ENCODE results near the gene LDLRAD4.

The LDLRAD4 gene

GRCh38 chr18:13437796-13438506 is 219.4 kb downstream of the LDLRAD4 start:
- in situ Hi-C loops (cut with MboI; ENCODE audit: low sequenced_read_pairs, unreplicated experiment), result loop anchor here (10.0 kb wide), 1 partner anchor 63 kb away; no protein-coding TSS in a partner anchor
- TF ChIP-seq, protein P1, sequence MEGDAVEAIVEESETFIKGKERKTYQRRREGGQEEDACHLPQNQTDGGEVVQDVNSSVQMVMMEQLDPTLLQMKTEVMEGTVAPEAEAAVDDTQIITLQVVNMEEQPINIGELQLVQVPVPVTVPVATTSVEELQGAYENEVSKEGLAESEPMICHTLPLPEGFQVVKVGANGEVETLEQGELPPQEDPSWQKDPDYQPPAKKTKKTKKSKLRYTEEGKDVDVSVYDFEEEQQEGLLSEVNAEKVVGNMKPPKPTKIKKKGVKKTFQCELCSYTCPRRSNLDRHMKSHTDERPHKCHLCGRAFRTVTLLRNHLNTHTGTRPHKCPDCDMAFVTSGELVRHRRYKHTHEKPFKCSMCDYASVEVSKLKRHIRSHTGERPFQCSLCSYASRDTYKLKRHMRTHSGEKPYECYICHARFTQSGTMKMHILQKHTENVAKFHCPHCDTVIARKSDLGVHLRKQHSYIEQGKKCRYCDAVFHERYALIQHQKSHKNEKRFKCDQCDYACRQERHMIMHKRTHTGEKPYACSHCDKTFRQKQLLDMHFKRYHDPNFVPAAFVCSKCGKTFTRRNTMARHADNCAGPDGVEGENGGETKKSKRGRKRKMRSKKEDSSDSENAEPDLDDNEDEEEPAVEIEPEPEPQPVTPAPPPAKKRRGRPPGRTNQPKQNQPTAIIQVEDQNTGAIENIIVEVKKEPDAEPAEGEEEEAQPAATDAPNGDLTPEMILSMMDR (IDR thresholded peaks at IDR 0.05; ENCODE audit: borderline replicate concordance, control extremely low read depth, extremely low read depth, insufficient read depth, missing control alignments), result no peak
- DNase-seq (ENCODE audit: low spot score), result no peak

GRCh38 chr18:13438507-13439056 is 220.0 kb downstream of the LDLRAD4 start:
- DNase-seq (ENCODE audit: low spot score), result no peak
- TF ChIP-seq, protein P1 (IDR thresholded peaks at IDR 0.05; ENCODE audit: borderline replicate concordance, control extremely low read depth, extremely low read depth, insufficient read depth, missing control alignments), result no peak
- in situ Hi-C loops (cut with MboI; ENCODE audit: low sequenced_read_pairs, unreplicated experiment), result loop anchor here (10.0 kb wide), 1 partner anchor 64 kb away; no protein-coding TSS in a partner anchor

DNA sequence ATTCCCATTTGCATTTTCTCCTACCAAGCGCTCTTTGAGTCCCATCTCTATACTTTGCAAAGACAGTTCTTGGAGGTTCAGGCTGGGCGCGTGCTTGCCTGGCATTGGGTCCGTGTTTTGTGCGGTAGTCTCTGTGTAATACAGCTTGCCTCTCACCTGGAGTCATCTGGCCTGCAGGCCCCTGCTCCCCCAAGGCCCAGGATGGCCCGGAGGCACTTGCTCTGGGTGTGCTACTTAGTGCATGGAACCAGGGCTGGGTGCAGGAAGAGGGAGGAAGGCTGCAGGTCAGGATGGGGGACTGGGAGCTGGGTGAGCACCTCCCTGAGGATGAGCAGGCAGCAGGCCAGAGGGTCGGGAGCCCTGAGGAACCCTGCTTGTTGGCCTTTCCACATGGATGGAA is 220.9 kb downstream of the LDLRAD4 start:
- in situ Hi-C loops (cut with MboI; ENCODE audit: low sequenced_read_pairs, unreplicated experiment), result loop anchor here (10.0 kb wide), 1 partner anchor 65 kb away; no protein-coding TSS in a partner anchor
- TF ChIP-seq, protein P1 (IDR thresholded peaks at IDR 0.05; ENCODE audit: borderline replicate concordance, control extremely low read depth, extremely low read depth, insufficient read depth, missing control alignments), result no peak
- no peak for DNase-seq (ENCODE audit: low spot score)

GRCh38 chr18:13440277-13441248 is 222.0 kb downstream of the LDLRAD4 start:
- TF ChIP-seq, protein P1 (IDR thresholded peaks at IDR 0.05; ENCODE audit: borderline replicate concordance, control extremely low read depth, extremely low read depth, insufficient read depth, missing control alignments), result no peak
- no peak for DNase-seq (ENCODE audit: low spot score)
- in situ Hi-C loops (cut with MboI; ENCODE audit: low sequenced_read_pairs, unreplicated experiment), result no loop called here

GRCh38 chr18:13441736-13442135 is 223.2 kb downstream of the LDLRAD4 start:
- no peak for DNase-seq (ENCODE audit: low spot score)
- in situ Hi-C loops (cut with MboI; ENCODE audit: low sequenced_read_pairs, unreplicated experiment), result no loop called here
- TF ChIP-seq, protein P1 (IDR thresholded peaks at IDR 0.05; ENCODE audit: borderline replicate concordance, control extremely low read depth, extremely low read depth, insufficient read depth, missing control alignments), result no peak

DNA sequence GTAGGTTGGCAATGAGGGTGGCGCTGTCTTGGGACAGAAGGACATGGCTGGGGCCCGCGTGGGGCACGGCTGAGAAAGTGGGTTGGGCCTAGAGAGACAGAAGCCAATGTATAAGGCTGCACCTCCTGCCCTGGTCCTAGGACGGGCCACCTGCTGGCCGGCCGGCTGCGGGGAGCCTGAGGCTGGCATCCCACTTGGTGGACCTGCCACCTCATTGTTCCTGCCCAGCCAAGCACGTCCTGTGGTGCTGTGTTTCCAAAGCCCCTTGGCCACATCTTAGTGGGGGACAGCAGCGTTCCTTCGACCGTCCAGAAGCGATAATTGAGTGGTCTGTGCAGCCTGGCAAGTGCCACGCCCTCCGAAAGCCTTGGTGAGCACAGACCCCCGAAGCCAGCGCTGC is 223.9 kb downstream of the LDLRAD4 start:
- TF ChIP-seq, protein P1 (IDR thresholded peaks at IDR 0.05; ENCODE audit: borderline replicate concordance, control extremely low read depth, extremely low read depth, insufficient read depth, missing control alignments), result no peak
- in situ Hi-C loops (cut with MboI; ENCODE audit: low sequenced_read_pairs, unreplicated experiment), result no loop called here
- no peak for DNase-seq (ENCODE audit: low spot score)

Data from GM13976 (cell line).